HG03460 (cell line): ENCODE results near the gene CTNNA3.
"Not testable (repeated sequence)": the region's sequence is repeated elsewhere in the genome, so short reads cannot be mapped to it uniquely, and the experiment has no call there.

Experiments
- ATAC-seq: cut with Tn5 transposase; IDR thresholded peaks from one replicate; pipeline ENCODE4 v1.9.1; 2021; ENCODE audit not compliant: unreplicated experiment

The CTNNA3 gene

DNA sequence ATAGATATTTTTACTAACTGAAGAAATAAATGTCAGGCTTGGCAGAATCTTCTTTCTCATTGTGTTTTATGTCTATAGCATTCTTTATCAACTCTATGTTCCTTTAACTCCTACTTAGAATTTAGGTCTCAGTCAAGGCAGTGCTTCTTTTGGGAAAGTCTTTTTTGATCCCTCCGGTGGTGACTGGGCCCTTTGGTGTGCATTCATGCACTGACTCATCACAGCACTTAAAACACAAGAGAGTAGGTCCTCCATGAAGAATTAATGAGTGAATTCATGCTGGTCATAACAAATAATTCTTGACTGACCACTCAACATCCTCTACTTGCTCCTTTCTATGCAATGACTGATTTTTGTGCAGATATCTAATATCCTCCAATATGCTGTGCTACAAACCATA is 1229.0 kb downstream of the CTNNA3 start:
- ATAC-seq = no peak

DNA sequence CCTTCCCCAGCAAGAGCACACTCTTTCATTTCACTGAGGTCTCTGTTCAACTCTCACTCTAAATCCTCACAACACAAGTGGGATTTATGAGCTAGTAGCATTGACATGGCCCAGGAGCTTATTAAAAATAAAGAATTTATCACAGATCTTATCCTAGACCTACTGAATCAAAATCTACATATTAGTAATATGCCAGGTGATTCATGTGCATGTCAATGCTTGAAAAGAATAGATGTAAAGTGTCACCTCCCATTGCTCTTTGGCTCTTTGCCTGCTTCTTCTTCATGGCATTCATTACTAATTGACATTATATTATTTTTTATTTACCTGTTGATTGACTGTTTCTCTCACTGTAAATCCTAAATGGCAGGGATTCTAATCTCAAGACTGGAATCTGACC is 1229.4 kb downstream of the CTNNA3 start:
- ATAC-seq = no peak

DNA sequence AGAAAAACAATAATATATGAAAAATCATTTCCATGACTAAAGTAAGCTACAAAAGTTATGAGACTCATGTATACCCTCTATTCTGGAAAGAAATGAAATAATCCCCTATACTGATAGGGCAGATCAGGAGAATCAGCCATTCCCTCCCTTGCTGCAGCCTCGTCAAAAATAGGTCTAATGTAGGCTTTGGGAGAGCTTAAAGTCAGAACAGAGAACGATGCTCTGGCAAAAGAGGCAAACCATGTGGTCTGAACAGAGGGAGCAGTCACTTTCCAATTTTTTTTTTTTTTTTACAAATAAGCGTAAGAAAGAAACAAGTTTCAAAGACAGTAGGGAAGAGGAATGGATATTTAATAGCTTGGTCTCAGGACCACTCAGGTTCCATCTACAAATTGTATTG is 1232.4 kb downstream of the CTNNA3 start:
- no peak for ATAC-seq

DNA sequence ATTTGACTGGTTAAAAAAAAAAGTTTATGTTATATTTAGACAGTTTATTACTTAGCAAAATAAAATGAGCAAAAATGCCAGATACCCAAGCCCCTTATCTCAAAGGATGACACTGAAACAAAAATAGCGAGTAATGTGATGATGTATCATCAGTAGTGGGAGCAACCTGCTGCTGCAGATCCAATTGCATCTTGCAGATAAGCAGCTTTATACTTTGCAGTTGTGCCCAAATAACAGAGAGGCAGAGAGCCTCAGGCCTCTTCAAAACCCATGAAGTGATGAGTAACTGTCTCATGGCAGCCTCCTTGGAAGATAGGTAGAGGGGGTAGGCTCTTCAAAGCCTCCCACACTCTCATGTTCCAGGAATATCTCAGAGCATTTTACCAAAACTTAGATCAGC is 1238.4 kb downstream of the CTNNA3 start:
- no peak for ATAC-seq

DNA sequence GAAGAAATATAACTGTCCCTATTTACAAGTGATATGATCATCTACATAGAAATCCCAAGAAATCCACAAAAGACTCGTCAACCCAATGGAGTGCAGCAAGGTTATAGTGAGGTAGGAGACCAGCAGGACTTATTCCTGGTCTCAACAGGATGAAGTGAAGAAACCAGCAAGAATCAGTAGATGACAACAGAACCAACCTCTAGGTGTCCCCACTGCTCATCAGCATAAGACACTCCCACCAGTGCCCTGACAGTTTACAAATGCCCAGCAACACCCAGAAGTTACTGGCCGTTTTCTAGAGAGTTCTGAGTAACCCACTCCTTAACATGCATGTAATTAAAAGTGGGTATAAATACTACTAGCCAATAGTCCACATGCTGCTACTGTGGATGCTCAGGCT is 1240.7 kb downstream of the CTNNA3 start:
- ATAC-seq = no peak

DNA sequence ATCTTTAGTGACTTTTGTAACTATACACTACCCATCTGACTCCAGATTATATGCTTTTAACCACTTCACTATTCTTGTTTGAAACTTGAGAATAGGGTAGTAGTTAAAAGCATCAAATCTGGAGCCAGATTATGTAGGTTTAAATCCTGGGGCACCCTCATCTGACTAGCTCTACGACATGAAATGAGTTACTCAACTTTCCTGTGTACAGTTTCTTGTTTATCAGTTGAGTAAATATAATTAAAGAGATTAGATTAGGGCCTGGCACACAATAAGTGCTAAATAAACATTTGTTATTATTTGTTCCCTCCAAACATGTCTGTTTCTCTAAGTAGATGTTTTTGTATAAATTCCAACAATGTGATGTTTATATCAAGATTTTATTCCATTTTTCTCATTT is 1255.4 kb downstream of the CTNNA3 start:
- no peak for ATAC-seq

DNA sequence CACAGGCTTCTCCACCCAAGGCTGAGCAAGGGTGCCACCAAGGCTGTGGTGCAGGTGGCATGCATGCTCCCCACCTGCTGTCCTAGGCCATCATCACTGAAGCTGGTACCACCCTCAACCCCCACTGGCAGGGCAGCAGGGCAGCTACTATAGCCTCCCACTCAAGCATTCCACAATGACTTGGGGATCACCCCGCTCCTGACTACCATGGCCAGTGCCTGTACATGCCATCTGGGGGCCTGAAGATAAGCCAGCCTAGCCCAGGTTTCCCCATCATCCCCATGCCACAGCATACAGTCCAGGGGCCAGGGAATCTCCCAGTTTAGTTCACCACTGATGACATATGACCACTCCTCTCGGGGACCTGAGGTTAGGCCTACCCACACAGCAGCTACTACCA is 1281.1 kb downstream of the CTNNA3 start:
- no peak for ATAC-seq

DNA sequence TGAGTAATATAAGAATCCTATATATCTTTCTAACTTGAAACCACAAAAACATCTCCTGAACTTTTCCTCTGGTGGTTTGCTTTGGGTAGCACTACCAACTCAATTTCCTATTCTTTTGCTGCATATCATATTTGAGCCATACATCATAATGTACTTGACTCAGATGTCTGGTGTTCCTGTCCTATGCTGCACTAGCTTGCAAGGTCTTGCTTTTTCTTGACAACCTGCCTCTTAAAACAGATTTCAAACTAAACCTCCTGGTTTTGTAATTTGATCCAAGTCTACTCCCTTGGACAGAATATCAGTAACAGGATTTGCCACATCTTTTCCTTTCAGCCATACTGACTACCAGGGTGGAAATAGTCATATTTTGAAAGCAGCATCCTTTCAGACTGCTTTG is 1290.4 kb downstream of the CTNNA3 start:
- no peak for ATAC-seq

DNA sequence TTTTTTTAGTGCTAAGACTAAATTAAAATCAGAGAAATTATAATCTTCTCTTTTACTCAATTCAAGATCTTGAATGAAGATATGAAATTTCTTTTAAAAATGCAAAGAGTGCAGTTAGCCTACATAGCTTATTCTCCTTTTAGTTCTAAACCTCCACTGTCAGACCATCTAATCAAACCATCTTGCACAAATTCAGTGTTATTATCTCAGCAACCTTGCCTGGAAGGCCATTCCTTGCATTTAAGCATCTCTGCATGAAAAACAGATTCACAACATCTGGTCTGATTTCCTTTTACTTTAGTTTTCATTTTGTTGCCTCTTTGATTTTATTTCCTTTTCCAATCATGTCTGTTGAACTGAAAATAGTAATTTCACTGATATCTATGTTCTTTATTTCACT is 1297.3 kb downstream of the CTNNA3 start:
- ATAC-seq = no peak

DNA sequence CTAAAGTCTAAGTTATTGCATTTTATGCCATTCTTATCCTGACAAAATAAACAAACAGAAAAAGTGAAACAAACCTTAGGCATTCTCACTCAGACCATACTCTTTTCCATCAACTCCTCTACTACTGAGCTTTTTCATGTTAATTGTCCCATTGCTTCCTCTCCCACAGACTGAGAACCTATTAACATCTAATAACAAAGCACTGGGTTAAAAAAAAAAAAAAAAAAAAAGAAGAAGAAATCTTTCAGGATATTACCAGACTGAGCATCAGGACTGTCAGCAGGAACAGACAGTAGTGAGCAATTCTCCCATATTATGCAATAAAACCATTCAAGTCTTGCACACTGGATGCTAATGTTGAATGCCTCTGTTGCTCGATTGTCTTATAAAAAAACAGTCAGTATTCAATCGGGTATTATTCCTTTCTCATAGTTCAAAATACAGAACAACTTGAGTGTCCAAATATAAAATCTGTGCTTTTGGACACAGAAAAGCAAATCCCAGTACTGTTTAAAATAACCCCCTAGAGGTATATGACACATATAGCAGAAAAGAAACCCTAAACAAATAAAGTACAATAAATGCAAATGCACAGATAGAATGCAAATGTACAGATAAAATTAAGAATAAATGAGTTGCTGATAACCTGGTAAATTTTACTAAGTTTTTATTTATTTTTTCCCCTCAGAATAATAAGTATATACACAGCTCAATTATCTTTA is 1301.5 kb downstream of the CTNNA3 start:
- ATAC-seq = no peak

DNA sequence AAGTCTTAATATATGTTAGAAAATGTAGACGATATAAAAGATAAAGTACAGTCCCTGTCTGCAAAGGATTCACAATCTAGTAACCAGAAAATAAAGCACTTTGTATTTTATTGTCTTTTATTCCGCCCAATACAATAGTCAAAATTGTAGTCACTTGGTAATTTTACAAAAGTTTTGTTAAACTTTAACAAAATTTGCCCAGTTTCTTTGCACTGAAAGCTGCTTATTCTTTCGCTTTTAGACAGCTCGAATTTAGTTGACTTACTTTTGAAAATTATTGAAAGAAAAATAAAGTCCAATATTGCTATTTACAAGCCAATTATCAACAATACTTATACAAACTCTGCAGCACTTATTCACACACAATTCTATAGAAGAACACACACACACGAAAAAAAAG is 1305.1 kb downstream of the CTNNA3 start:
- no peak for ATAC-seq

DNA sequence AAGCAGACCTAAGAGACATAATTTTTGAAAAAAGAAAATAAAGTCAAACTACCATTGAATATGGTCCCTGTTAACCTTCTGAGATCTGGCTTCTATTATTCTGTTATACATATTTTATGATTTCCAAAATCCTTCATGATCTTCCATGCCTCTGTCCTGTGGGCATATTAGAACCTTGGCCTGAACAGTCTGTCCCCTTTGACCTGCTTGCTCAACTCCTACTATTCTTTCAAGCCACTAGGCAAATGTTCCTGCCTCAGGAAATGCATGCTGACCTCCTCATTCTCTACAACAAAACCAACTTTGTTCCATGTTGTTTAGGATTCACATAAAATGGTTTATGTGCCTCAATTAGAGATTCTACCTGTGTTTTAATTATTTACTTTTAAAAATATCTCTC is 1315.0 kb downstream of the CTNNA3 start:
- ATAC-seq = no peak

DNA sequence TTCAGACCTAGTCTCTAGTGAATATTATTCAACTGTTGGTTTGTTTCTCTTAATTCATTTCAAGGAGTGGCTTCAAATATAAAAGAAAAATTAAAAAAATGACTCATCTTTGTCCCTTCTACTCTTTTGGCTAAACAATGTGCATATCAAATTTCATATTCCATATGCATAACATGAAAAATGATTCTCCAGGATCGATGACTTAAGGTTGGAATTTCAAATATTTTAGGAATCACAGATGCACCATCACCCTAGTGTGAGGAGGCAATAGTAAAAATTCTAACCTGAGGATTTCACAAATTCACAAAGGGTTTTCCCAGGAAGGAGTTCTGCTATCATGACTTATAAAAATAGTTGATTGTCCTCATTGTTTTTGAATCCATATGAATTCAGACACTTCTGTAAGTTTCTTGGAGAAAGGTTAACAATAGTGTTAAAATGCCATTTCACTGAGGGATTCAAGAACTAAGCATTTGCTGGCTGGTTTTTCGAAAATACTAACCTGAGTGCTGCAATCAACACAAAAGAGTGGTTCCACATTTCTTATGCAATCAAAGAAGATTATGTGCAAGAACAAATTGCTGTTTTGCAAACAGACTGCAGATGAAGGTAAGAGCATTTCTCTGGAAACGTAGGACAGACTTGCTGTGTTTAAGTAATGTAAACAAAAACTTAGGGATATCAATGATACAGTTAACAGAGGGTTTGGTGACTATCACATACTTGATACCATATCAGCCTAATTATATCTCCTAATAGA is 1317.7 kb downstream of the CTNNA3 start:
- no peak for ATAC-seq

DNA sequence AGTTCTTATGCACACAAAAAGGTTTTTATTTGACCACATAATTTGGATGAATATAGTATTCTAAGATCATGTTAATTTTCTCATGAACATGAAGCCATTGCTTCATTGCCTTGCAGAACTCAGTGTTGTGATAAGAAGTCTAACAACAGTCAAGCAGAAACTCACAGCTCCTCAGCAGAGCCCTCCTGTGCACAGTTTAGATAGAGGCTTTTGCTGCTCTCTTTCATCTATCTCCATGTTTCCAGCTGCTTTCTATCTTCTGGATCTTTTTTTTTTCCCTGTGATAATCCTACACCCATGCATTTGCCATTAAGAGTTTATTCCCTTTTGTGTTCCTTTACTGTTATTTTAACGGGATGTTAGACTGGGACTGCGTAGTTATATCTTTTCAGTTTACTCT is 1327.8 kb downstream of the CTNNA3 start:
- ATAC-seq = no peak

DNA sequence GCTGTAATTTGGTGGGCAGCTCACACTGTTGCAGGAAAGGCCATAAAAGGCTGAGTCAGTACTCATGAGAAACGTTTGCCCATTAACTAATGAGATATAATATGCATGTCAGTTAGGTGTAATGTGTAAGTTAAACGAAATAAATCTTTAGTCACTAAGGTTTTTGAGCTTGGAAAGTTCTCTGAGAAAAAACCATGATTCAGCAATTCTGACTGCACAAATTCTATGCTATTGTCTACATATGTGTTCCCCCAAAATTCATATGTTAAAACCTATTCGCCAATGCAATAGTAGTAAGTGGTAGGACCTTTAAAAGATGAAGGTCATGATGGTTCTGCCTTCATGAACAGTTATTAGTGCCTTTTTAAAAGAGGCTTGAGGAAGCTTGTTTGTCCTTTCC is 1329.8 kb downstream of the CTNNA3 start:
- no peak for ATAC-seq

DNA sequence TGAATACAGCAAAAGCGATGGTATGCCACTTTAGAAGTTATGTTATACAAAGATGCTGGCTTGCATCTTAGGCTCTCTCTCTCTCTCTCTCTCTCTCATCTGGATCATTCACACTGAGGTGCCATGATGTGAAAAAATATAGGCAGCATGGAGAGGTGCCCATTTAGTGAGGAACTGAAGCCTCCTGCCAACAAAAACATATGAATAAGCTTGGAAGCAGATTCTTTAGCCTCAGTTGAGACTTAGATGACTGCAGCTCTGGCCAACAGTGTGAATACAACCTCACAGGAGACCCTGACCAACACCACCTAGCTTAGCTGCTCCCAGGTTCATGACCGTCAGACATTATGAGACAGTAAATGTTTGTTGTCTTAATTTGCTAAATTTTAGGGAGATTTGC is 1330.3 kb downstream of the CTNNA3 start:
- ATAC-seq = no peak

DNA sequence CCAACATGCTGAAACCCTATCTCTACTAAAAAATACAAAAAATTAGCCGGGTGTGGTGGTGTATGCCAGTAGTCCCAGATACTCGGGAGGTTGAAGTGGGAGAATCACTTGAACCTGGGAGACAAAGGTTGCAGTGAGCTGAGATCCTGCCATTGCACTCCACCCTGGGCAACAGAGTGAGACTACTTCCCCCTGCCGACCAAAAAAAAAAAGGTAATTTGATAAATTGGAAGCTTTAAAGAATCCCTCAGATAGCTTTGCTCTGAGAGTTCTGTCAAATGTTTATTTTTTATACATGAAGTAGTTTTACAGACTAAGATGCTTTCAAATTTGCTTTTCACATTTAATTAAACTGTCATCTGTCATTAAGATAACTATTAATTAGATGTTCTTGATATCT is 1333.5 kb downstream of the CTNNA3 start:
- no peak for ATAC-seq

DNA sequence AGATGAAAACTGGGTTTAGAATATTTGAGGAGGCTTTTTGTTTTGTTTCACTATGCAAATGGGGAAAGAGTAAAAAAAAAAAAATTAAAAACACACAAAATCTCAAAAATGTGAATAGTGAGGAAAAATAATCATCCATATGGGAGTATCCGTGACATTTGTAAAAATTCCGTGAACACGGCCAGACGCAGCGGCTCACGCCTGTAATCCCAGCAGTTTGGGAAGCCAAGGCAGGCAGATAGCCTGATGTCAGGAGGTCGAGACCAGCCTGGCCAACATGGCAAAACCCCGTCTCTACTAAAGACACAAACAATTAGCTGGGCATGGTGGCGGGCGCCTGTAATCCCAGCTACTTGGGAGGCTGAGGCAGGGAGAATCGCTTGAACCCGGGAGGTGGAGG is 1342.2 kb downstream of the CTNNA3 start:
- not testable (repeated sequence) for ATAC-seq

DNA sequence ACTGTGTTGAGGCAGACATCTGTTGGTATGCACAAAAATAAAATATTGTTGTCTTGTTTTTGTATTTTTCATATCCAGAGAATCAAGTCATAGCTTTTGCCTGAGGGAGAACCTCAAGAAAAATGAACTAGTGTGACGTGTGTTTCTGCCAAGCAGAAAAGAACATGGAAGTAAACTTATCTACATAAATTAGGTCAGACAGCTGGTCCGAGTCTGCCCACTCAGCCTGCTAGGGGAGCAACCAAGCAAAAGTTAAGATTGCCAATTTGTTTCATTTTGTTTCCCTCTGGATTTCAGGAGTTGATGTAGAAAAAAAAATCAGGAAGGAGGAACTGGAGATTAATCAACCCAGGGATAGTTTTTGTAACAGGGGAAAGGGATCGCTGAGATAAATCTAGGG is 1342.6 kb downstream of the CTNNA3 start:
- ATAC-seq = no peak

DNA sequence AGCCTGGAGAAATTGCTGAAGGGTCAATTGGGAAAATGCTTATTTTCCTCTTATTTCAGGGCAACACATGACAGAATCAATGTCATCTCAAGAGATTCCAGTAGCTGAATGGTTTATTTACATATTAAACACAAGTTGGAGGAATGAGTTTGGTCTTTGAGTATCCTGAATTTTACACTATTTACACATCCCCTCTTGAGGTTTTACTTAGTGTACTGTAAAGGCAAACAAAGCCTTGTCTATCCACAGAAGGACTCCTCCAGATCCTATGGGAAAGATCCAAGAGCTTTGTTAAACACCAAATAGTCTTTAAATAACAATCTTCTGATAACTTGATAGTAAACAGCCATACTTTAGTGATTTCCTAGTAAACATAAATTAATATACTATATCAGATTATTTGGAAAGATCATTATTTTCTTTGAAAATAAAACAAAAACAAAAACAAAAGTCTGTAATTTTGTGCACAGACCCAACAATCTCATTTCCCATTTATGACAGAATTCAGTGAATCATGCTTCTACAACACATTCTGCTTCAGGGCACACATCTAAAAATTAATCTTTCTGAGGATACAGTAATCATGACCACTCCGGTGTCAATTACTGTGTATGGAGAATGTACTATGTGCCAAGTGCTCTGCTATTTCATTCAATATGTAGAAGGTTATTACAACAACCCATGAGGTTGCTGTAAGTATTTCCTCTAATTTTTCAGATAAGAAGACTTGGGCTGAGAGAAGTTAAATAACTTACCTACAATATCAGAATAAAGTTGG is 1345.2 kb downstream of the CTNNA3 start:
- ATAC-seq = no peak

DNA sequence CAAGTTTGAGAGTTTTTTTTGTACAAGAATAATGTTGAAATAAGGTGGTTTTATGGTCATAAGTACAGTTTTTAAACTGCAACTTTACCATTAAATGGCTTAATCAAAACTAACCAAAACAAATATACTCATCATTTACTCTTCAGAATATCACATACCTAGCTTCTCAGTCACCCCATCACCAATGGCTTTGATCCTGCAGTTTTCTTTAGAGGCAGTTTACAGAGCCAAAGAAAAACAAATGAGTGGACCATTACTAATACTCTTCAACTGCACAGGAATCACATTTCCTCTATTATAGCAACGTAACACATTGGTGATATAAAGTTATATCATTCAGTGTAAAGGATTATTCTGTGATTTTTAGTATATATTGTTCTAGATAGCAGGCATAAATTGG is 1346.3 kb downstream of the CTNNA3 start:
- no peak for ATAC-seq

DNA sequence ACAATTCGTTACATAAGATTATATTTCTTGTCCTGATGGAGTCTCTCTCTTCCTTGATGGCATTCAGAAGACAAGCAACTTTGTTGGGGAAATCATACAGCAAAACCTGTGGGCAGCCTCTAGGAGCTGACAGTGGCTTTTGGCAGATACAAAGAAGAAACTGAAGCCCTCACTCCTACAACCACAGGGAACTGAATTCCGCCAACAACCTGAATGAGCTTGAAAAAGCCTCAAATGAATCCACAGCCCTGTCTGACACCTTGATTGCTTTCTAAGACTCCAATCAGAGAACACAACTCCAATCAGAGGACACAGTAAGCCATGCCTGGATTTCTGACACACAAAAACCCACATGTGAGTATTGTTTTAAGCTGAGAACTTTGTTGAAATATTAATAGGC is 1346.9 kb downstream of the CTNNA3 start:
- no peak for ATAC-seq
